ENCODE data around the gene TRUB1.

Gene TRUB1

DNA sequence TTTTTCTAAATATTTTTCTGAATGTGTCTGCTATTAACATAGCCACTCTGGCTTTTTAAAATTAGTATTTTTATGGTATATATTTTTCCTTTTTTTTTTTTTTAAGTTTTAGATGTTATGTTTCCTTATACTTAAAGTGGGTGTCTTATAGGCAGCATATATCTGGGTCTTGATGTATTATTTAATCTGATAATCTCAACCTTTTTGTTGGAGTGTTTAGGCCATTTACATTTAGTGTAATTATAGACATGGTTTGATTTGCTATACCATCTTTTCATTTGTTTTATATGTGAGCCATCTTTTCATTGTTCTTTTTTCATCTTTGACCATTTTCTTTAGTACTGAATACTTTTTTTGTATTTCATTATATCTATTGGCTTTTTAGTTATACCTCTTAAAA, 45.0 kb downstream of the TRUB1 start:
- no peak for DNase-seq (ENCODE audit: low read depth)

DNA sequence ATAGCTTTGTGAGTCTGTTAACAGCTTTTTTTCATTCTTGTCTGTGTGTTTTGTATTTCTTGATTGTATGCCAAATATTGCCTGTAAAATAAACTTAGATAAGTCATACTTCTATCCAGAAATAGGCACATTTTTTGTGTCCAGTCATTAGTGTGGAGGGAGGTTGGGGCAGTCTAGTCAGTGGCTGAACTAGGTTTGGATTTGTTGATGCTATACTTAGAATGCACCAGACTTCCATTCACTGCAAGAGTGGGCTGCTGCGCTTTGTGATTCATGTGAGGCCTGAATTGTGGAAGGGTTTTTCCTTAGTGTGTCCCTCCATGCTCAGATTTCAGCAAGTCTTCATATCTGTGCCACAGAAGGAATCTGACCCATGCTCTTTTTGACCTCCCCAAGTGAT, 50.0 kb downstream of the TRUB1 start:
- DNase-seq (ENCODE audit: low read depth): no peak

- DNase-seq (ENCODE audit: low read depth): no peak
Observed at GRCh38 chr10:114990586-114990985, 52.6 kb downstream of the TRUB1 start.

- no peak for DNase-seq (ENCODE audit: low read depth)
Observed at GRCh38 chr10:114990991-114991390, 53.0 kb downstream of the TRUB1 start.

DNA sequence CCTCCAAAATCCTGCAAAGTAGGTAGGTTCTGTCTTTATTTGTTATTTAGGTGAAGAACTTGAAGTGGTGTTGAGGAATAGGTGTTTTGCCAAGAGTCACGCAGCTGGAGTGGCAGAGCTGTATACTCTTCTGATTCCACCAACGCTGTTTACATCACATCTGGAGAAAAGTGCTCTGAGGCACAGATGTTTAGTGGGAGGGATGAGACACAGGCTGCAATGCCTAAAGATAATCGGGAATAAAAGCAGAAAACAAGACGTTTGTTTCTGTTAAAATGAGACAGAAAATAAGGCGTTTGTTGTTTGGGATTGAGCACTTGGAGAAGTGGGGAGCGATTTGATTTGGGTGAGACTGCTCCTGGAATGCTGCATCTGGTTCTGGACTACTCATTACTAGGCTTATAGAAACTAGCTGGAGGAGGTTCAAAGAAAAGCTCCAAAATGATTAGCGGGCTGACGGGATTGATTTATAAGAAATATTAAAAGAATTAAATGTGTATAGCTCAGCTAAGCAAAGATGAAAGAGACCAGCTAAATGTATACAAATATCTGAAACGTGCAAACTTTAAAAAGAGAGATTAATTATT, 54.3 kb downstream of the TRUB1 start:
- DNase-seq (ENCODE audit: low read depth): no peak

DNA sequence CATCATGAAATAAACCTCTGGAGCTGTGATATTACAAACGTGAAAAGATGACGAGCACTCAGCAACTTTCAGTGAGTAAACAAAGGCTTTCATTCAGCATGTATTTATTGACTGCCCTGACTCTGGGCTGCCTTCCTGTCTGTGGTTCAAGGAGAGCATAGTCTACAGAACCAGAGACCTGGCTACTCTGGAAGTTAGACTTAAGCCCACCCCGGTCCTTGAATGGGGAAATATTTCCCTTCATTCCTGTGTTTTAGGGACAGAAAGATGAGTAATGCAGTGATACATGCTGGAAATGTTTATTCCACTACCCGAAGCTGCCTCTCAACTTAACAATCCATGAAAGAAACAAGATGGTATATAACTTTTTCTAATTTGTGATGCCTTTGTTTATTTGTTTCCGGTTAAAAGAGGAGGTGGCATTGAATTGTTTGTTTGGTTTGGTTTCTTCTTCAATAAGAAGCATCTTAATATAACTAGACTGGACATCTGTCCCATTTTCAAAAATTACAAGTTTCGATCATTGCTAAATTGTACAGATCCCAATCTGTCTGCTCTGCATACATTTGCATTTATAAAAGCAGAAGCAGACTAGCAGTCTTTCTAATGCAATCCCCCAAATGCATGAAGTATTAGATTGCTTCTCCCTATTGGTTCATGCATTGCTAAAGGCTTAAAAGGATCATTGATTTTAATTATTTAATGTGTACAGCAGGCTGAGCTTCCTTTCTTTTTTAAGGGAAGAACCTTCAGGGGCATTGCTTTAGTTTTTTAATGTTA, 57.7 kb downstream of the TRUB1 start:
- peak; percentile 52 for DNase-seq (ENCODE audit: low read depth)

DNA sequence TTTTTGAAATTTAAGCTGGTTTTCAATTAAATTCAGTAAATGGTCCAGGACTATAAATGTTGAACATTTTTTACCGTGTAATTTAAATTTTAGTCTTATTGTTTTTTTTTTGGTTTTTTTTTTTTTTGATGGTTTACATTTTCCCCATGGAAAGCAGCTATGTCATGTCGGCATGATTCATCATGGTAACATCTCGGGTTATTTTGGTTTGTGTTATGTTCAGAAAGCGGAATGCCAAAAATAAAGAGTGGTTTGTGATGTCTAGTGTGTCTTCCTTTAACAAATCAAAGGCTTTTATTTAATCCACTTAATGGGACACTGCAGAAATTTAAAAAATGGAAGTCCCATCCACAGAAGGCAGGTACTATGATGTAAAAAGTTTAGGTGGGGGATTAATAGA, 58.5 kb downstream of the TRUB1 start:
- peak; percentile 45 for DNase-seq (ENCODE audit: low read depth)

DNA sequence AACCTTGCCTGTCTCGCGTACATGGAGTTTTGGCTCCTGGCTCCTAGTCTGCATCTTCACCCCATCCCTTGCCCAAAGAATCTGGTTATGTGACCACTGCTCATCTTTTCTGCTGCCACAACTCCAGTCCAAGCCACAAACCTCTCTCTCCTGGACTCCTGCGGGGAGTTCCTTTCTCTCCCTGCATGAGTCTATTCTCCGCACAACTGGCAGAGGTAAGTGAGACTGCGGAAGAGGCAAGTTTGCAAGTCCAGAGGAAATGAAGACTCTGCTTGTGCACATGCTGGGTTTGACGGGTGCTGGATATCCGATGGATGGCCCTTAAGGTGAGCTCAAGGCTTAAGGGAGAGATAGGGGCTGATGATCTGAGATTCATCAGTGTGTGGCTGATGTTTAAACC, 61.0 kb downstream of the TRUB1 start:
- DNase-seq (ENCODE audit: low read depth): no peak

DNA sequence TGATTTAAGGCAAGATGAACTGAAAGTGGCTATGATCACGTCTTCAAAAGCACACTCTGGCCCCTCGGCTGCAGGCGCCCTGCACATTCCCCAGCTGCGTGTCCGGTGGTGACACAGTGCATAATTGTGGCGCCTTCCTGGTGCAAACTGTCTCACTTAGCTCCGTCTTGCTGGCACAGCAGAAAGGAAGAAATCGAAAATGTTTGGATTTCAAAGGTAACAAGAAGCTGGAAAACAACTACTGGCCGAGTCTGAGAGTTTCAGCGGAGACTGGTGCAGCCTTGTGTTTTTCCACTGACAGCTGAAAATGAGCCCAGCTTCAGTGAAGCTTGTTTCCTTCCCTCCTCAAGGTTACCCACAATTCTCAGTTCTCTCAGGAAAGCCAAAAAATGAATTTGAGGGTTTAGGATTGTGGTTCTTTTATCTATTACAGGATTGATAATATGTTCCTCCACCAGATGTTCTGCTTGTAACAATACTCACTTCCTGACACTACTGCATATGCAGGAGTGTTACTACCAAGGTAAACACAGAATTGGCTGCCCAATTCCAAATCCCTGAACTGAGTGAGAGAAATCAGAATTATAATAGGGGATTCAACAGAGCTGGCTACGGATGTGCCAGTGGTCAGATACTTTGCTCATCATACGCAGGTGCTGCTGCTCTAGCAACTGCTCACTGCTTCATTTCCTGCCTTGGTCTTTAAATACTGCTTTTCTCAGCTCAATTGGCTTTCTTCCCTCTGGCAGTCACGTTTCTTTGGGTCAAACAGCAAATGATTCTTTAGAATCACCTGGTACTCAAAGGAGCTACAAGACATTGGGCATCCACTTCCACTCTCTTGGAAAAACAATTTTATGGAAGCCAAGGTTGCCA, 63.7 kb downstream of the TRUB1 start:
- DNase-seq (ENCODE audit: low read depth): peak; percentile 27

- peak; percentile 18 for DNase-seq (ENCODE audit: low read depth)
Observed at GRCh38 chr10:115003396-115003795, 65.4 kb downstream of the TRUB1 start.

- DNase-seq (ENCODE audit: low read depth): no peak
Observed at GRCh38 chr10:115004236-115004862, 66.4 kb downstream of the TRUB1 start.

- DNase-seq (ENCODE audit: low read depth): no peak
Observed at GRCh38 chr10:115005771-115006170, 67.8 kb downstream of the TRUB1 start.

DNA sequence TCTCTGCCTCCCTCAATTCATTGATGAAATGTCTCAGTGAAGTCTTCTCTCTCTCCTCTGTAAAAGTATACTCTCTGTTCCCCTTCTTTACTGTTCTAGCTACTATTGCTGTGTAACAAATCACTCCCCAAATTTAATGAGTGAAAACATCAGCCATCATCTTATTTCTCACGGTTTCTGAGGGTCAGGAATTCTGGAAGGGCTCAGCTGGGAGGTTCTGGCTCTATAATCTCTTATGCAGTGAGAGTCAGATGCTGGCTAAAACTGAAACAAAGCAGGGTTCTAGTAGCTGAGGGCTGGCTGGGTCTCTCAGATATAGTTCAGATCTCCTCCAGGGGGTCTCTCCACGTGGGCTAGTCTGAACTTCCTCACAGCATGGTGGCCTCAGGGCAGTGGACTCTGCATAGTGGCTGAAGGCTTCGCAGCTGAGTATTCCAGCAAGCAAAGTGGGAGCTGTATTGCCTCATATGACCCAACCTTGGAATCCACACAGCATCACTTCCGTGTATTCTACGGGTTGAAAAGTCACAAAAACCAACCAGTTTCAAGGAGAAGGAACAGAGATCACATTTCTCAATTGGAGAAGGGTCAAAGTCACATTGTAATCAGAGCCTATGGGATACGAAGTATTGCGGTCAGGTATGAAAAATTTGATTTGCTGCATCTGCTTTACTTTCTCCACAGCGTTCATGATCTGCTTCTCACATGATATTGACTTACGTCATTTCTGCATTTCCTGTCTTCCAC, 80.4 kb downstream of the TRUB1 start:
- DNase-seq (ENCODE audit: low read depth): no peak

- DNase-seq (ENCODE audit: low read depth): no peak
Observed at GRCh38 chr10:115020449-115020848, 82.5 kb downstream of the TRUB1 start.

- DNase-seq (ENCODE audit: low read depth): no peak
Observed at GRCh38 chr10:115022733-115023132, 84.7 kb downstream of the TRUB1 start.

DNA sequence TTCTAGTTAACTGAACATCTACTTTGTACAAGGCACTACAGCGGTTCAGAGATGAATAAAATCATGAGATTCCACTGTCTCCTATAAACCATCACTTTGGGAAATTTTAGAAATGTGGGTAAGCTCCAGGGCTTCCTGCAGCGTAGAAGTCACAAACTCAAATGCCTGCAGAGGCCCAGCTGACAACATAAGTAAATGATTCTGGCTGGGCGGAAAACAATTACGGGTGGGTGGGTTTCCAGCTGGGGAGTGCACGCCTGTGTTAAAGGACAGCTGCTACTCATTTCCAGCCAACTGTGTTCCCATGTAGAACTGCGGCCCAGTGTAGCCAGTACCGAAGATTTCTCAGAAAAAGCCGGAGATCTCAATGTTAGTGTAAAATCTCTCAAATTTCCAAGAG, 85.7 kb downstream of the TRUB1 start:
- DNase-seq (ENCODE audit: low read depth): no peak

GRCh38 chr10:115024371-115024770, 86.4 kb downstream of the TRUB1 start:
- DNase-seq (ENCODE audit: low read depth): no peak

- DNase-seq (ENCODE audit: low read depth): no peak
Observed at GRCh38 chr10:115026056-115026745, 88.2 kb downstream of the TRUB1 start.

GRCh38 chr10:115026746-115027140, 88.7 kb downstream of the TRUB1 start:
- no peak for DNase-seq (ENCODE audit: low read depth)
